ENCODE results near the gene TYMP.

The TYMP gene

DNA sequence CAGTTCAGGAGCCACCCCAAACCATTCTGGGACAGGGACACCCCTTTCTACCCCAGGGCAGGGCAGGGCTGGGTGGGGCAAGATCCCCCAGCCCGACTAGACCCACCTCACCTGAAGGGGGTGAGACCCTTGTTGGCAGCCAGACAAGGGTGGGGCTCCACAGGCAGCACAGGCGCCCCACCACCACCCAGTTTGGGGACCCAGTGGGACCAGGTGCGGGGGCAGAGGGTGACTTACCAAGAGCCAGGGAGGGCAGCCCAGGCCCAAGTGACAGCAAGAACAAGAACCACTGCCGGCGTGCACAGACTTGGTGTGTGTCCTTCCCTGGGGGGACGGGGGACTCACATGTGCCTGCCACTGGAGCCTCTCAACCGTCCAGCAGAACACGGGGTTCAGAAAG lies 46.3 kb downstream of the TYMP start:
- DNase-seq (ENCODE audit: low spot score): no peak

DNA sequence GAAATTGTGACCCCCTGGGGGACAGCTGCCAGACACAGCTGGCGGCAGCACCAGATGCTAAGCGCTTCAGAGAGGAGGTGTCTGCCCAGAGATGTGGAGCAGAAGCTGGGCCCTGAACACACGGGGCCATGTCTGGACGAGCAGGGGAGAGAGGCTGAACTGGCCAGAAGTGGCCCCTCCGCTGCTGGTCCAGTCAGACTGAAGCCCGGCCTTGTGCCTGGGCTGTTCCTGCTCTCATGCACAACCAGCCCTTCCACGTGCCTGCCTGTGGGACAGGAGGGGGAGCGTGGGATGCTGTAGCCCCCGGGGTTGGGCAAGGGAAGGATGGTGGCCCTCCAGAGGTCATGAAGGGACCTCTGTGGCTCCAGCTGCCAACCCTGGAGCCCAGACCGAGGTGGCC lies 46.7 kb downstream of the TYMP start:
- no peak for DNase-seq (ENCODE audit: low spot score)

DNA sequence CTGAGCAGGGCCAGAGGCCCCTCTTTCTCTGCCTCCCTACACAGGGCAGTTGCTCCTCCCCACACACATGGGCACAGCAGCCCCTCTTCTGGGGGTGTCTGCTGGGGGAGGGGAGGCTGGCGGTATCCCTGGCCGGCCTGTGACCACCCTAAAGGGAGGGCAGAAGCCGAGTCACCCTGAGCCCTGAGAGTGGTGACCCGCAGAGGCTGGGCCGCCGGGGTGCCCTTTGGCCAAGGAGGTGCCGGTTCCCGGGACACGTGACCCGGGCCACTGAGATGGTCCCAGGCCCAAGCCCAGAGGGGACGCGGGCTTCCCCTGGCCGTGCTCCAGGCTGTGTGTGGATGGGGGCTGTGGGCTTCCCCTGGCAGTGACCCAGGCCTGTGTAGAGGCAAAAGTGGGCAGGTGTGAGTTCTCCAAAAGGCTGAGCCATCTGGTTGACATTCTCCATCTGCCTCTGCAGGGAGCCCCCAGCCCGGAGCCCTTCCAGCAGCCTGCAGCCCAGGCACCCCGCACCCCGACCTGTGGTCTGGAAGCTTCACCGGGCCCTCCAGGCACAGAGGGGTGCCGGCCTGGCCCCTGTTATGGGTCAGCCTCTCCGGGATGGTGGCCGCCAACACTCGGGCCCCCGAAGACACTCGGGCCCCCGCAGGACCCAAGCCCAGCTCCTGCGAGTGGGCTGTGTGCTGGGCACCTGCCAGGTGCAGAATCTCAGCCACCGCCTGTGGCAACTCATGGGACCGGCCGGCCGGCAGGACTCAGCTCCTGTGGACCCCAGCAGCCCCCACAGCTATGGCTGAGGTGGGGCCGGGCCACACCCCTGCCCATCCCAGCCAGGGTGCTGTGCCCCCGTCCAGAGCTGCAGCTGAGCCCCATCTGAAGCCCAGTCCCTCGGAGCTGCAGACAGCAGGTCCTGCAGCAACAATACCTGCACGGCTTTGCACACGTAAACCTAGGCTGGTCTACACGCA lies 47.4 kb downstream of the TYMP start:
- no peak for DNase-seq (ENCODE audit: low spot score)

DNA sequence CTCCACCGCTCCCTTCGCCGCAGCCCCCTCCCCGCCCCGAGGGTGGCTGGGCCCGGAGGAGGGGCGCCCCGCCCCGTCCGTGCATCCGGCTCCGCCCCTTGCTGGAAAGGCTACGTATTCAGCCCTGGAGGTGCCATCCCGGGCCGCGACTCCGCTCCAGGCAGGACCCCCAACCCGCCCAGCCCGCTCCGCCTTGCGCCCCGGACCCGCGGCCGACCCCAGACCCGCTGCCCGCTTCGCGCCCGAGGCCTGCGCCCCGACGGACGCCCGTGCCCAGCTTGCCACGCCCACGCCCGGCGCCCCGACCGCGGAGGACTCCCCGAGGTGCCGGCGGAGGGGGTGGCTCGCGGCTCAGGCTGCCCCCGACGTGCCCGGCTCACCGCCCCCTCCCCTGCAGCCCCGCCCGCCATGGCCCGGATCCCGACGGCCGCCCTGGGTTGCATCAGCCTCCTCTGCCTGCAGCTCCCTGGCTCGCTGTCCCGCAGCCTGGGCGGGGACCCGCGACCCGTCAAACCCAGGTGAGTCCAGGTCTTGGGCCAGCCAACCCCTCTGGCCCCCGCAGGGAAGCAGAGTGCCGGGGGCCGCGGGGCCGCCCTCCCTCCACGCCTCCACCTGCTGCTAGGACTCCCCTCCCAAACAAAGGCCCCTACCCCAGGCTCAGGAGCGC lies 48.2 kb downstream of the TYMP start, which contains the start of gene ADM2:
Gene ADM2, plus strand, starts transcription at position 104 of the 667 bp plus-strand sequence. Its CDS starts 305 bp downstream, at position 409.
- DNase-seq (ENCODE audit: low spot score): peak; percentile 58

DNA sequence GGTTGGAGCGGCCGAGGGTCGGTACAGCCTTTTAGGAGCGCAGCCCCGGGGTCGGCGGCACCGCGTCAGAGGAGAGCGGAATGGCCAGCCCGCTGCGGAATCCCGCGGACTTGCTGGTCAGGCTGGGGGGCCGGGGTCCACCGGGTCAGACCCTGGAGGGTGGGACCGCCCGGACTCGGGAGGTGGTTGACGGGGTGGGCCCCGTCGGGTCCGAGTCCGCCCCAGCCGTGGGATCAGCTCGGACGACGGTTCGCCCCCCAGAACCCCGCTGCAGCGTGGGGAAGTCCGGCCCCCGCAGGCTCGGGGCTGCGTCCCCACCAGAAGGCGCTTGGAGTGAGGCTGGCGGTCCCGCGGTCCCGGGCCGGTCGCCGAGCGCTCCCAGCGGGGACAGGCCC lies 48.8 kb downstream of the TYMP start:
- DNase-seq (ENCODE audit: low spot score): no peak

DNA sequence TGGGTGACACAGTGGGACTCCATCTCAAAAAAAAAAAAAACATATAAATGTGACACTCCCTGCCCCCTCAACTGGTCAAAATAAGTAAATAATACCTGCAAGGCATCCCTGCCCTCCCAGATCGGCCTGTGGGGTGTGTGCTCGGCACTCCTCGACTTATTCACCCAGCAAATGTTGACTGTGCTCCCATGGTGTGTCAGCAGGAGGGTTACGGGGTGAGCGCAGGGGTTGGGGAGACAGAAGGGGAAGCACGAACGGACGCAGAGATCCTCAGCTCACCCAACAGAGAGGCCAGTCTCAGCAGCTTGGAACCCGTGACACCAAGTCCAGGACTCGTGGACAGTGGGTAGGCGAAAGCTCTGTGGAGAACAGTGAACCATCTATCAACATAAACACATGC lies 50.1 kb downstream of the TYMP start:
- DNase-seq (ENCODE audit: low spot score): no peak

DNA sequence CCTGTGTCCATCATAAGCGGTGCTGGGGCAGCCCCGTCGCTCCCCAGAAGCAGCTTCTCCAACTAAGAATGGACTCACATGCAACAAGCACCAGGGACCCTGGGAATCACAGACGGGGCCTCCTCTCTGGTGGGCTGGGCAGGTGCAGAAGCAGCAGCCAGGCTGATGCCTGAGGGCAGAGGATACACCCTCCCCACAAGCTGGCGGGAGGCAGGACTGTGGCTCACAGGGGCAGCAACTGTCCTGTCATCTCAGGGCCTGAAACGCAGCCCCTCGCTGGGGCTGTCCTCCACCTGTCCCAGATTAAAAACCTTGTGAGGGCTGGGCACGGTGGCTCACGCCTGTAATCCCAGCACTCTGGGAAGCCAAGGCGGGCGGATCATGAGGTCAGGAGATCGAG lies 51.9 kb downstream of the TYMP start:
- no peak for DNase-seq (ENCODE audit: low spot score)

DNA sequence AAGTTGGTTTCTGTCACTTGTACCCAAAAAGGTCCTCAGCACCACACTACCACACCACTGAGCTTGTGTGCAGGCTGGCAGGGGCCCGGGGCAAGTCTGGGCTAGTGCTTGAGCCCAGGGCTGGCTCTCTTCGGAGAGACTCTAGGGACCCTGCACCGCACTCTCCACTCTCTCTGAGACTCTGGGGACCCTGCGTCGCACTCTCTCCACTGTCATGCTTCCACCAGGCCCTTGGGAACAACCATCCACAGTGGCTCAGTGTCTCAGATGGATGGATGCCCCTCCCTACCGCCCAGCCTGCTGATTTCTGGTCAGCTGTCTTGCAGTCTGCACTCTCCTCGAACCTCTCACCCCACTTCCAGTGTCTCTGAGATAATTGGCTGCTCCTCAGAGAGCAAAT lies 52.9 kb downstream of the TYMP start:
- DNase-seq (ENCODE audit: low spot score): no peak

Measured in CD4-positive, alpha-beta T cell treated with Interleukin-2 at 100 ng/mL for 4 hours (primary cell).